Smooth muscle cell (in vitro differentiated cells): ENCODE measurements around the gene MTO1. TPM values are rescaled to one million over a fixed set of nuclear protein-coding genes. Genes with fewer than 3 reads are reported as not detected.
"Not testable (repeated sequence)": the region's sequence is repeated elsewhere in the genome, so short reads cannot be mapped to it uniquely, and the experiment has no call there.

Source experiments
- DNase-seq: peaks from one replicate; lab custom pipeline; 2025; ENCODE audit not compliant: unreplicated experiment; lab: John Stamatoyannopoulos, UW
- H2AFZ ChIP-seq: fragments of 200-600 bp; sonication (generic); 2 replicates; pipeline ENCODE4 v1.6.0; 2016; ENCODE audit warnings: antibody characterized with exemption, low read depth, mild to moderate bottlenecking
- H3F3A ChIP-seq: fragments of 200-600 bp; sonication (generic); 2 replicates; pipeline ENCODE4 v1.6.0; 2017; ENCODE audit warnings: antibody characterized with exemption, low read depth
- H3K27ac ChIP-seq: fragments of 200-600 bp; sonication (generic); 2 replicates; pipeline ENCODE4 v1.5.1; 2016; ENCODE audit warnings: low read depth, mild to moderate bottlenecking
- H3K27me3 ChIP-seq: fragments of 200-600 bp; sonication (generic); 2 replicates; pipeline ENCODE4 v1.6.1; 2016; ENCODE audit warnings: low read depth, mild to moderate bottlenecking
- H3K36me3 ChIP-seq: fragments of 200-600 bp; sonication (generic); 2 replicates; pipeline ENCODE4 v1.5.1; 2016; ENCODE audit warnings: low read depth
- H3K4me1 ChIP-seq: fragments of 200-600 bp; sonication (generic); 2 replicates; pipeline ENCODE4 v1.5.1; 2016; ENCODE audit warnings: low read depth
- H3K4me2 ChIP-seq: fragments of 200-600 bp; sonication (generic); 2 replicates; pipeline ENCODE4 v1.6.0; 2016; ENCODE audit warnings: mild to moderate bottlenecking
- H3K4me3 ChIP-seq: fragments of 200-600 bp; sonication (generic); 2 replicates; pipeline ENCODE4 v1.5.1; 2016; ENCODE audit warnings: mild to moderate bottlenecking
- H3K79me2 ChIP-seq: fragments of 200-600 bp; sonication (generic); 2 replicates; pipeline ENCODE4 v1.6.0; 2016; ENCODE audit warnings: low read depth, mild to moderate bottlenecking
- H3K9ac ChIP-seq: fragments of 200-600 bp; sonication (generic); 2 replicates; pipeline ENCODE4 v1.6.0; 2016; ENCODE audit warnings: low read depth
- H3K9me3 ChIP-seq: fragments of 200-600 bp; sonication (generic); replicated peaks from 2 replicates; pipeline ENCODE4 v1.5.1; 2016; ENCODE audit warnings: low read depth
- H4K20me1 ChIP-seq: fragments of 200-600 bp; sonication (generic); 2 replicates; pipeline ENCODE4 v1.6.0; 2016; ENCODE audit warnings: low read depth
- CTCF ChIP-seq: fragments of 200-600 bp; sonication (generic); IDR thresholded peaks from 2 replicates; pipeline ENCODE4 v1.5.1; 2017; ENCODE audit warnings: borderline replicate concordance, mild to moderate bottlenecking, antibody characterized with exemption; ENCODE audit not compliant: insufficient read depth, poor library complexity, severe bottlenecking
- WGBS: methylation state at CpG from one replicate; pipeline ENCODE4 v1.1.7; 2016; ENCODE audit warnings: low lambda C conversion rate; 5-methylcytosine and 5-hydroxymethylcytosine counted together
- polyA plus RNA-seq: library from polyadenylated mRNA; unstranded; fragments of >200 nt; fragmentation: Nextera tagmentation; extraction: Ambion mirVana; gene quantifications from 2 replicates; pipeline ENCODE4 v1.2.1, GENCODE V29; 2016
- total RNA-seq: library from RNA; depleted of rRNA; stranded (reverse); fragments of >200 nt; gene quantifications from 2 replicates; pipeline ENCODE4 v1.2.3, GENCODE V29; 2014

The MTO1 gene
- total and polyA plus RNA-seq, 2 experiments from 2014 or later = 16.5 to 23.6 TPM

DNA sequence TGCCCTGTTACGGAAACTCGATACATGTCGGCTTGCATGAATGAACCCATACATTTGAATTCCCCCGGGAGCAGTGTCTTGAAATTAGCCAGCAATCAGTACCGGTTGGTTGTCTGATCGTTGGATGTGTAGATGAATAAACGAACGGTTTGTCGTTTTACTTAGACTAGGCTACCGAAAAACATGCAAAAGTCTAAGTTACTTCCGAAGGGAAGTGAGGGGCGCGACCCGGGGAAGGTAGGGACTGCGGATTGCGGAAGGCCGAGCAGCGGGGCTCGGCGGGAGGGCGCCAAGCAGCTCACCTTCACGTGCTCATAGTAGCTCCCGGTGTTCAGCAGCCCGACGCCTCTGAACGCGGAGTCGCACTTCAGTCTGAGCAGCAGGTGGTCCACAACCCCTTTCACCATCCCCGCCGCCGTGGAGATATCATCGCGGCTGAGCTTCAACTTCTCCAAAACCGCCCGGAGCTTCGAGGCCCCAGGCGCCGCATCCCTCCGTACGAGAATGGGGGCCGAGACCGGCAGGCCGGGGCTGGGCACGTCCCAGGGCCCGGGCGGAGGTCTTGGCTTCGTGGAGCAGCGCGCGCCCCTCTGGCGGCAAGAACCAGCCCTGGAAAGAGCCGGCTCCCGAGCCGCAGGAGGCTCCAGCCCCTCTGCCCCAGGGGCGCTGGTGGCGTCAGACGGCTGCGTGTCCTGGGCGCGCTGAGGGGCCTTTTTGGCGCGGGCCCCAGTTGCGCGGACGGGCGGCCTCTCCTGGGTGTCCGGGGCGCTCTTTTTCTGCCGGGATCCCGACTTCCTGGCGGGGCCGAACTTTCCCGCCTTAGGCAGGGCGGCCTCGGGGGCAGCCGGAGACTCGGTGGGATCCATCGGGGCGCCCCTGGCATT is 10.1 kb upstream of the MTO1 start:
- H3K4me1 ChIP-seq = no peaks in the 10 kb centered on the region
- no peaks in the 10 kb centered on the region for H3F3A ChIP-seq
- no peak overlapping the region for H3K27ac ChIP-seq
- DNase-seq = no peak
- H2AFZ ChIP-seq = peak overlapping the region; percentile 81
- no peak for TF ChIP-seq CTCF
- H3K4me3 ChIP-seq = peak overlapping the region; percentile 52
- peaks cover 8% of the 10 kb centered on the region for H3K27me3 ChIP-seq
- H3K36me3 ChIP-seq = no peaks in the 10 kb centered on the region
- H4K20me1 ChIP-seq = no peaks in the 10 kb centered on the region
- no peak overlapping the region for H3K9ac ChIP-seq
- WGBS = 32% methylated on average over 66 of the region's 79 CpGs
- H3K9me3 ChIP-seq = no peaks in the 10 kb centered on the region
- peak overlapping the region; percentile 85 for H3K4me2 ChIP-seq
- H3K79me2 ChIP-seq = no peaks in the 10 kb centered on the region

GRCh38 chr6:73452107-73452461 is 9.5 kb upstream of the MTO1 start, which contains the start of gene CGAS:
TSS of gene CGAS (minus strand) at chr6:73452297. CDS start at chr6:73452181, 116 bp downstream.
- Histone ChIP-seq H3K9me3 (no peaks in the 10 kb centered on the region), H2AFZ (peak within 1 kb of the TSS; percentile 81), H3K4me3 (peak within 1 kb of the TSS; percentile 52), H3K27ac (no peak within 1 kb of the TSS), H4K20me1 (no peaks in the 10 kb centered on the region), H3K9ac (no peak within 1 kb of the TSS), H3K4me1 (no peaks in the 10 kb centered on the region), H3K79me2 (no peaks in the 10 kb centered on the region), H3K27me3 (peaks cover 8% of the 10 kb centered on the region), H3K4me2 (peak within 1 kb of the TSS; percentile 85), H3K36me3 (no peaks in the 10 kb centered on the region), H3F3A (no peaks in the 10 kb centered on the region)
- TF ChIP-seq CTCF = no peak
- 31% methylated on average over 23 of the region's 23 CpGs for WGBS
- DNase-seq = no peak

- no peak for TF ChIP-seq CTCF
- no peak overlapping the region for H2AFZ ChIP-seq
- WGBS = 84% methylated on average over 3 of the region's 3 CpGs
Observed at GRCh38 chr6:73455865-73456629, 5.5 kb upstream of the MTO1 start.

GRCh38 chr6:73459474-73459873 is 2.1 kb upstream of the MTO1 start:
- 85% methylated on average over 7 of the region's 7 CpGs for WGBS
- DNase-seq, H3K4me3 ChIP-seq: not testable (repeated sequence)

More at GRCh38 chr6:73455865-73456629, 5.5 kb upstream of the MTO1 start:
- Histone ChIP-seq H4K20me1 (no peaks in the 10 kb centered on the region), H3F3A (no peaks in the 10 kb centered on the region), H3K9ac (no peak overlapping the region), H3K79me2 (no peaks in the 10 kb centered on the region), H3K27ac (no peak overlapping the region), H3K4me2 (no peak overlapping the region), H3K4me1 (peaks cover 2% of the 10 kb centered on the region), H3K27me3 (peaks cover 7% of the 10 kb centered on the region), H3K36me3 (no peaks in the 10 kb centered on the region), H3K9me3 (no peaks in the 10 kb centered on the region), H3K4me3 (no peak overlapping the region)
- no peak for DNase-seq

More at GRCh38 chr6:73459474-73459873, 2.1 kb upstream of the MTO1 start:
- not testable (repeated sequence) for H2AFZ ChIP-seq, H3K27ac ChIP-seq, H3K9me3 ChIP-seq, H3F3A ChIP-seq, H3K9ac ChIP-seq, H4K20me1 ChIP-seq, H3K4me2 ChIP-seq, H3K4me1 ChIP-seq, H3K27me3 ChIP-seq, H3K36me3 ChIP-seq
- H3K79me2 ChIP-seq = peaks cover 28% of the 10 kb centered on the region
